Lower leg skin (tissue), 4 donors: ENCODE results near the gene SUCLA2. TPM values are rescaled to one million over a fixed set of nuclear protein-coding genes. Genes with fewer than 3 reads are reported as not detected.

ENCODE experiments used
- DNase-seq, 2 donors: peaks; one replicate each; pipeline ENCODE4 v3.0.0-alpha.2; 2019; ENCODE audit warnings: low spot score in 2 of 2
- H3K4me3 ChIP-seq: fragments of 200-600 bp; sonication (generic); 2 replicates; pipeline ENCODE4 v1.5.1; 2017; ENCODE audit warnings: mild to moderate bottlenecking, low read depth; ENCODE audit not compliant: poor library complexity, severe bottlenecking
- CTCF ChIP-seq, 3 donors: fragments of 450-650 bp; IDR thresholded peaks; one replicate each; pipeline ENCODE4 v1.5.1; 2016; ENCODE audit warnings: antibody characterized with exemption in 3 of 3, mild to moderate bottlenecking in 3 of 3, moderate library complexity in 2 of 3
- POLR2A ChIP-seq, 2 donors: fragments of 450-650 bp; IDR thresholded peaks; one replicate each; pipeline ENCODE4 v1.6.1; 2016 to 2017; ENCODE audit warnings: antibody characterized with exemption in 2 of 2, mild to moderate bottlenecking in 1 of 2, moderate library complexity in 1 of 2
- WGBS, 2 donors: methylation state at CpG; one replicate each; pipeline ENCODE4 v1.1.5; 2018; 5-methylcytosine and 5-hydroxymethylcytosine counted together
- intact Hi-C: fragments of 100-400 bp; cut with DNase I; formaldehyde crosslinking; loops from one replicate; pipeline ENCODE4 v1.15.0; 2023; ENCODE audit warnings: low total_unique reads
- total RNA-seq, 4 donors: library from RNA; depleted of rRNA; stranded (reverse); fragments of >200 nt; gene quantifications; one replicate each; pipeline ENCODE4 v1.1.0, GENCODE V29; 2016

SUCLA2 gene
- total RNA-seq, 4 donors from 2014 or later, result 27.4 to 39.3 (median 35.4) TPM

DNA sequence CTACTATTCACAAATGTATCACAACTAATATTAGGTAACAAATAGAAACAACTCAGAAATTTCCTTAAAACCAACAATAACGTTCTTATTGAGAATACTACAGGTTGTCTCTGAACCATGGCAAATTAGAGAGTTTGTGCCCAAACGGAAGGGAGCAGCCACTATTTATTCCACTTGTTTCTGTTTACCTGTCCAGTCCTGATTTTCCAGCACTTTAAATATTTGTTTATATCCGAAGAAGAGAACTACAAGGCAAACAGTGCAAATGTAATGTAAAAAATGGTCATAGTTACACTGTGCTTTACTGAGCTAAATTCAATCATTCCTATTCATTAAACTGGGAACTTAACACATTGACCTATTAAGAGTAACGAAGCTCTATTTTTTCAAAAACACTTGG, 9.2 kb downstream of the SUCLA2 start:
- intact Hi-C loops, result no loop called here
- TF ChIP-seq POLR2A (IDR thresholded peaks at IDR 0.05) (no peak), CTCF (IDR thresholded peaks at IDR 0.05) (no peak)
- no peak for DNase-seq
- H3K4me3 ChIP-seq, result no peak overlapping the region
- WGBS, 2 donors, result 91 to 93% methylated on average over 4 of the region's 4 CpGs

DNA sequence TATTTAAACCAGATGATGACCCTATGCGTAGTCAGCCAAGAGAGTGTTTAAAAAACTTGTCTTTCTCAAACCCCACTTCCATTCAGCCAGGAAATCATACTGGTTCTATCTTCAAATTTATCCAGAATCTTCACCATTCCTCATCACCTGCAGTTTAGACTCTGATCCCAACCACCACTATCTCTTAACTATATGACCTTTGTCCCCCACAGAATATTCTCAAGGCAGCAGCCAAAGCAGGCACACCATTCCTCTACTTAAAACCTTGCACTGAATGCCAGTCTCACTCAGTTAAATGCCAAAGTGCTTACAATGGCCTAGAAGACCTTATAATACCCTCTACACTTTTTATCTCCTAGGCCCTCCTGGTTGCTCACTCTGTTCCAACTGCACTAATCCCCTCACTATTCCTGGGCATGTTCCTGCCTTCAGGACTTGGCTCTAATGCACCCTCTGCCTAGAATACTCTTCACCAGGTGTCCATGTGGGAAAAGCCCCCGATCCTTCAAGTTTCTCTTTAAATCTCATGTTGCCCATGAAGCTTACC, 10.1 kb downstream of the SUCLA2 start:
- DNase-seq, result no peak
- TF ChIP-seq CTCF (IDR thresholded peaks at IDR 0.05), result no peak
- TF ChIP-seq POLR2A (IDR thresholded peaks at IDR 0.05), result no peak
- no peak overlapping the region for H3K4me3 ChIP-seq
- 92 to 100% methylated on average over 2 of the region's 2 CpGs for WGBS, 2 donors
- intact Hi-C loops, result no loop called here

- WGBS, 2 donors, result 90 to 94% methylated on average over 1 of the region's 1 CpG
- intact Hi-C loops, result no loop called here
- no peak overlapping the region for H3K4me3 ChIP-seq
- no peak for TF ChIP-seq POLR2A (IDR thresholded peaks at IDR 0.05)
- no peak for TF ChIP-seq CTCF (IDR thresholded peaks at IDR 0.05)
- DNase-seq, result no peak
Measured at GRCh38 chr13:47990427-47990826, 10.6 kb downstream of the SUCLA2 start.

GRCh38 chr13:47983070-47983469, 18.0 kb downstream of the SUCLA2 start:
- no peak overlapping the region for H3K4me3 ChIP-seq
- no peak for DNase-seq
- WGBS, 2 donors, result 87 to 90% methylated on average over 2 of the region's 2 CpGs
- TF ChIP-seq POLR2A (IDR thresholded peaks at IDR 0.05), result no peak
- TF ChIP-seq CTCF (IDR thresholded peaks at IDR 0.05), result no peak
- intact Hi-C loops, result no loop called here

GRCh38 chr13:47976325-47976724, 24.7 kb downstream of the SUCLA2 start:
- H3K4me3 ChIP-seq, result no peak overlapping the region
- DNase-seq, result no peak
- intact Hi-C loops, result no loop called here
- TF ChIP-seq CTCF (IDR thresholded peaks at IDR 0.05) (no peak), POLR2A (IDR thresholded peaks at IDR 0.05) (no peak)
- WGBS, 2 donors, result 88 to 100% methylated on average over 1 of the region's 1 CpG

- TF ChIP-seq CTCF (IDR thresholded peaks at IDR 0.05) (no peak), POLR2A (IDR thresholded peaks at IDR 0.05) (no peak)
- H3K4me3 ChIP-seq, result no peak overlapping the region
- 98 to 99% methylated on average over 3 of the region's 3 CpGs for WGBS, 2 donors
- intact Hi-C loops, result no loop called here
- DNase-seq, result no peak
Measured at GRCh38 chr13:47964863-47965262, 36.2 kb downstream of the SUCLA2 start.
